Measurements from ENCODE around the gene ATP12A. TPM values are rescaled to one million over a fixed set of nuclear protein-coding genes. Genes with fewer than 3 reads are reported as not detected.

The ATP12A gene
- polyA plus RNA-seq, 2 of the 4 experiments (the other 2 are of a cell fraction), result not detected

DNA sequence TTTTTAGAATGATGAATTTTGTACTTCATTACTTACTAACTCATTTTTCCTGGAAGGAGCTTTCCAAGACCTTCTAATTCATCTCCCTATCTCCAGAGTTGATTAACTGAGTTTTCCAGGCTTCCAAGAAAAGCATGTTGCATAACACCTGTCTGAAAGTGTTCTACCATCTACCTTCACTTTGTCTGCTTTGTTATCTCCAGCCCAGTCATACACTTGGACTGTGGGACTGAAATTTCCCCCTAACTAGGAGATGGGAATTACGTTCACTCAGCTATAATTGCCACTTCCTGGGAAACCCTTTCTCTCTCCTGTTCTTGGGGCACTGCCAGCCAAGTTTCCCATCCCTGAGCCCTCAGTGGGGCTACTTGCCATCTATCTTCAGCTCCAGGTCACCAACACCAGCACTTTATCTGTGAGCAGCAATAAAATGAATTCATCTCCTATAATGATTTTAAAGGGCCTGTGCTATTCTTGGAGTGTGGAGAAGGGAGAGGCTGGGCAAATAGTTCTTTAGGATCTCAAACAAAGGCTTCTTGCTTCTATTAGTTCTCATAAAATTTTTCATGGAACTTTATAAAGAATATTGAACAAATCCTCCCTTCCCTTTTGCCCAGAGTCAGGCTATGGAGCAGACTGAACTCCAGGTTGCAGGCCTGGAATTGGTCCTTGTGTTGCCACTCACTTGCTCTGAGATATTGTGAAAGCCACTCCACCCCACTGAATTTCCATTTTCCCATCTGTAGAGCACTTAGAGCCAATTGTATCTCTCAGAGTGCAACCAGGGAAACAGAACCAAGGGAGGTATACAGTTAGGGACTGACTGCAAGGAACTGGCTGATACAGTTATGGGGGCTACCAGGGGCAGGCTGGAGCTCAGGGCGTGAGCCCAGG is 17.8 kb upstream of the ATP12A start (continued):
- TF ChIP-seq, protein P1, sequence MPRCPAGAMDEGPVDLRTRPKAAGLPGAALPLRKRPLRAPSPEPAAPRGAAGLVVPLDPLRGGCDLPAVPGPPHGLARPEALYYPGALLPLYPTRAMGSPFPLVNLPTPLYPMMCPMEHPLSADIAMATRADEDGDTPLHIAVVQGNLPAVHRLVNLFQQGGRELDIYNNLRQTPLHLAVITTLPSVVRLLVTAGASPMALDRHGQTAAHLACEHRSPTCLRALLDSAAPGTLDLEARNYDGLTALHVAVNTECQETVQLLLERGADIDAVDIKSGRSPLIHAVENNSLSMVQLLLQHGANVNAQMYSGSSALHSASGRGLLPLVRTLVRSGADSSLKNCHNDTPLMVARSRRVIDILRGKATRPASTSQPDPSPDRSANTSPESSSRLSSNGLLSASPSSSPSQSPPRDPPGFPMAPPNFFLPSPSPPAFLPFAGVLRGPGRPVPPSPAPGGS (IDR thresholded peaks at IDR 0.05), result no peak

DNA sequence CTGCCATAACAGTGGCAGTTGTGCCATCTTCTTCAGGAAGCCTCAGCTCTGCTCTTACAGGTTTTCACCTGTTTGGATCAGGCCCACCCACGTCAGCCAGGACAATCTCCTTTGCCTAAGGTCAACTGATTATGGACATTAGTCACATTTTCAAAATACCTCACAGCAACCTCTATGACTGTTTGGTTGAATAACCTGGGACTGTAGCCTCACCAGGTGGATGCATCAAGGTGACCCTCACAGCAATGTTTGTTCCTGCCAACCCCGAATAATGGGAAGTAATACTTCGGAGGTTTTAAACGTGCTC is 17.2 kb upstream of the ATP12A start:
- CTCF ChIA-PET, result no interaction called here
- H3K27ac ChIP-seq, result no peak overlapping the region
- H3K4me2 ChIP-seq, result no peak overlapping the region
- POLR2A ChIA-PET, result no interaction called here
- no peaks in the 10 kb centered on the region for H3K9me3 ChIP-seq
- no peak for ATAC-seq
- no peaks in the 10 kb centered on the region for H3K4me1 ChIP-seq
- TF ChIP-seq, protein P2, sequence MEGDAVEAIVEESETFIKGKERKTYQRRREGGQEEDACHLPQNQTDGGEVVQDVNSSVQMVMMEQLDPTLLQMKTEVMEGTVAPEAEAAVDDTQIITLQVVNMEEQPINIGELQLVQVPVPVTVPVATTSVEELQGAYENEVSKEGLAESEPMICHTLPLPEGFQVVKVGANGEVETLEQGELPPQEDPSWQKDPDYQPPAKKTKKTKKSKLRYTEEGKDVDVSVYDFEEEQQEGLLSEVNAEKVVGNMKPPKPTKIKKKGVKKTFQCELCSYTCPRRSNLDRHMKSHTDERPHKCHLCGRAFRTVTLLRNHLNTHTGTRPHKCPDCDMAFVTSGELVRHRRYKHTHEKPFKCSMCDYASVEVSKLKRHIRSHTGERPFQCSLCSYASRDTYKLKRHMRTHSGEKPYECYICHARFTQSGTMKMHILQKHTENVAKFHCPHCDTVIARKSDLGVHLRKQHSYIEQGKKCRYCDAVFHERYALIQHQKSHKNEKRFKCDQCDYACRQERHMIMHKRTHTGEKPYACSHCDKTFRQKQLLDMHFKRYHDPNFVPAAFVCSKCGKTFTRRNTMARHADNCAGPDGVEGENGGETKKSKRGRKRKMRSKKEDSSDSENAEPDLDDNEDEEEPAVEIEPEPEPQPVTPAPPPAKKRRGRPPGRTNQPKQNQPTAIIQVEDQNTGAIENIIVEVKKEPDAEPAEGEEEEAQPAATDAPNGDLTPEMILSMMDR (IDR thresholded peaks at IDR 0.05), result no peak
- 33% methylated on average over 4 of the region's 4 CpGs for WGBS (ENCODE audit: missing lambda C conversion rate)
- no peak for DNase-seq (ENCODE audit: low read depth in 1 of 2, low spot score in 1 of 2)
- FAIRE-seq, result no peak
- H3K4me3 ChIP-seq, result no peak overlapping the region

DNA sequence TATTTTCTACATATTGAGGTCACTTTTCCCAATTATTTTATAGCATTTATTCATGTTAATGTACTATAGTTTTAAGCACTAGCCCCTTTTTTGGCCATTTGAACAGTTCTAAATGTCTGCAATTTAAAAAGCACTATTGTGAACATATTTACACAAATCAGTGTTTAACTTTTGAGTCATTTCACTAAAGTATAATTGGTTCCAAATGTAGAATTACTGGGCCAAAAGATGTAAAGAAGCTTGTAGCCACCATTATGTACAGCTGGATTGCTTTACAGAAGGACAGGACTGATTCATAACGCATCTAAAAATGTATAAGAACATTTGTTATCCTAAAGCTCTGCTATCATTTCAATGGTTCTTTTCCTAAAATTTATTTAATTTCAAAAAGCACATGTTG is 16.6 kb upstream of the ATP12A start:
- no peaks in the 10 kb centered on the region for H3K9me3 ChIP-seq
- no peak for FAIRE-seq
- no peak for ATAC-seq
- no peaks in the 10 kb centered on the region for H3K4me1 ChIP-seq
- no peak overlapping the region for H3K27ac ChIP-seq
- no peak for DNase-seq (ENCODE audit: low read depth in 1 of 2, low spot score in 1 of 2)
- TF ChIP-seq, protein P3, sequence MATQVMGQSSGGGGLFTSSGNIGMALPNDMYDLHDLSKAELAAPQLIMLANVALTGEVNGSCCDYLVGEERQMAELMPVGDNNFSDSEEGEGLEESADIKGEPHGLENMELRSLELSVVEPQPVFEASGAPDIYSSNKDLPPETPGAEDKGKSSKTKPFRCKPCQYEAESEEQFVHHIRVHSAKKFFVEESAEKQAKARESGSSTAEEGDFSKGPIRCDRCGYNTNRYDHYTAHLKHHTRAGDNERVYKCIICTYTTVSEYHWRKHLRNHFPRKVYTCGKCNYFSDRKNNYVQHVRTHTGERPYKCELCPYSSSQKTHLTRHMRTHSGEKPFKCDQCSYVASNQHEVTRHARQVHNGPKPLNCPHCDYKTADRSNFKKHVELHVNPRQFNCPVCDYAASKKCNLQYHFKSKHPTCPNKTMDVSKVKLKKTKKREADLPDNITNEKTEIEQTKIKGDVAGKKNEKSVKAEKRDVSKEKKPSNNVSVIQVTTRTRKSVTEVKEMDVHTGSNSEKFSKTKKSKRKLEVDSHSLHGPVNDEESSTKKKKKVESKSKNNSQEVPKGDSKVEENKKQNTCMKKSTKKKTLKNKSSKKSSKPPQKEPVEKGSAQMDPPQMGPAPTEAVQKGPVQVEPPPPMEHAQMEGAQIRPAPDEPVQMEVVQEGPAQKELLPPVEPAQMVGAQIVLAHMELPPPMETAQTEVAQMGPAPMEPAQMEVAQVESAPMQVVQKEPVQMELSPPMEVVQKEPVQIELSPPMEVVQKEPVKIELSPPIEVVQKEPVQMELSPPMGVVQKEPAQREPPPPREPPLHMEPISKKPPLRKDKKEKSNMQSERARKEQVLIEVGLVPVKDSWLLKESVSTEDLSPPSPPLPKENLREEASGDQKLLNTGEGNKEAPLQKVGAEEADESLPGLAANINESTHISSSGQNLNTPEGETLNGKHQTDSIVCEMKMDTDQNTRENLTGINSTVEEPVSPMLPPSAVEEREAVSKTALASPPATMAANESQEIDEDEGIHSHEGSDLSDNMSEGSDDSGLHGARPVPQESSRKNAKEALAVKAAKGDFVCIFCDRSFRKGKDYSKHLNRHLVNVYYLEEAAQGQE (IDR thresholded peaks at IDR 0.05), result no peak
- TF ChIP-seq ESRRA (IDR thresholded peaks at IDR 0.05; ENCODE audit: borderline replicate concordance, low read length) (no peak), CBX8 (IDR thresholded peaks at IDR 0.05) (no peak), NPAS2 (CRISPR knock-in tag; IDR thresholded peaks at IDR 0.05; ENCODE audit: borderline replicate concordance) (no peak), CHD4 (IDR thresholded peaks at IDR 0.05; ENCODE audit: borderline replicate concordance) (no peak), EP300 (IDR thresholded peaks at IDR 0.05) (no peak), HDAC2 (IDR thresholded peaks at IDR 0.05) (no peak), CHD2 (IDR thresholded peaks at IDR 0.05; ENCODE audit: low read length, partially characterized antibody) (no peak), HEYL (CRISPR knock-in tag; IDR thresholded peaks at IDR 0.05) (no peak), GATA3 (IDR thresholded peaks at IDR 0.05; ENCODE audit: borderline replicate concordance) (no peak), CEBPB (IDR thresholded peaks at IDR 0.05) (no peak), ZC3H11A (IDR thresholded peaks at IDR 0.05) (no peak), FOSL2 (IDR thresholded peaks at IDR 0.05) (no peak), FOSL2 (CRISPR knock-in tag; IDR thresholded peaks at IDR 0.05) (no peak), POLR2A (IDR thresholded peaks at IDR 0.05; ENCODE audit: low read length) (no peak)
- TF ChIP-seq, protein P4, sequence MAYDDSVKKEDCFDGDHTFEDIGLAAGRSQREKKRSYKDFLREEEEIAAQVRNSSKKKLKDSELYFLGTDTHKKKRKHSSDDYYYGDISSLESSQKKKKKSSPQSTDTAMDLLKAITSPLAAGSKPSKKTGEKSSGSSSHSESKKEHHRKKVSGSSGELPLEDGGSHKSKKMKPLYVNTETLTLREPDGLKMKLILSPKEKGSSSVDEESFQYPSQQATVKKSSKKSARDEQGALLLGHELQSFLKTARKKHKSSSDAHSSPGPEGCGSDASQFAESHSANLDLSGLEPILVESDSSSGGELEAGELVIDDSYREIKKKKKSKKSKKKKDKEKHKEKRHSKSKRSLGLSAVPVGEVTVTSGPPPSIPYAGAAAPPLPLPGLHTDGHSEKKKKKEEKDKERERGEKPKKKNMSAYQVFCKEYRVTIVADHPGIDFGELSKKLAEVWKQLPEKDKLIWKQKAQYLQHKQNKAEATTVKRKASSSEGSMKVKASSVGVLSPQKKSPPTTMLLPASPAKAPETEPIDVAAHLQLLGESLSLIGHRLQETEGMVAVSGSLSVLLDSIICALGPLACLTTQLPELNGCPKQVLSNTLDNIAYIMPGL (CRISPR knock-in tag; IDR thresholded peaks at IDR 0.05; ENCODE audit: borderline replicate concordance), result no peak
- TF ChIP-seq, protein P5, sequence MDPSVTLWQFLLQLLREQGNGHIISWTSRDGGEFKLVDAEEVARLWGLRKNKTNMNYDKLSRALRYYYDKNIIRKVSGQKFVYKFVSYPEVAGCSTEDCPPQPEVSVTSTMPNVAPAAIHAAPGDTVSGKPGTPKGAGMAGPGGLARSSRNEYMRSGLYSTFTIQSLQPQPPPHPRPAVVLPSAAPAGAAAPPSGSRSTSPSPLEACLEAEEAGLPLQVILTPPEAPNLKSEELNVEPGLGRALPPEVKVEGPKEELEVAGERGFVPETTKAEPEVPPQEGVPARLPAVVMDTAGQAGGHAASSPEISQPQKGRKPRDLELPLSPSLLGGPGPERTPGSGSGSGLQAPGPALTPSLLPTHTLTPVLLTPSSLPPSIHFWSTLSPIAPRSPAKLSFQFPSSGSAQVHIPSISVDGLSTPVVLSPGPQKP (IDR thresholded peaks at IDR 0.05; ENCODE audit: low read depth, low read length), result no peak
- TF ChIP-seq, protein P2 (IDR thresholded peaks at IDR 0.05), result no peak
- CTCF ChIA-PET, result no interaction called here
- no peak overlapping the region for H3K4me3 ChIP-seq
- WGBS (ENCODE audit: missing lambda C conversion rate), result 90% methylated on average over 1 of the region's 1 CpG
- POLR2A ChIA-PET, result no interaction called here
- H3K4me2 ChIP-seq, result no peak overlapping the region
